Measurements from ENCODE around the gene CYSTM1. TPM values are rescaled to one million over a fixed set of nuclear protein-coding genes. Genes with fewer than 3 reads are reported as not detected.

The CYSTM1 gene
- total RNA-seq, 4 donors from 2014 or later, result 304 to 593 (median 336) TPM

- intact Hi-C loops (cut with DNase I; ENCODE audit: low total_unique reads) (loop anchor here (1.0 to 10.0 kb wide), 5 partner anchors 53 to 311 kb away; partner anchors contain the start of genes CYSTM1, HBEGF and SRA1), in situ Hi-C loops (cut with MboI; ENCODE audit: low sequenced_read_pairs in 4 of 4) (loop anchor here (5.0 to 25.0 kb wide), 3 partner anchors 104 to 319 kb away; partner anchors contain the start of genes APBB3 (in 1 of the 4), HBEGF (in 1 of the 4), SLC35A4 (in 1 of the 4) and SRA1 (in 1 of the 4))
- H3K27me3 ChIP-seq, result no peaks in the 10 kb centered on the region
- peak overlapping the region; percentile 87 to 93 (median 92) for H3K27ac ChIP-seq
- peak in 1 of 2 donors; percentile 2 for ATAC-seq
- peaks cover 0 to under 1% of the 10 kb centered on the region in 2 donors for H3K36me3 ChIP-seq
- DNase-seq, result peak in 1 of 2 donors; percentile 64
- peaks cover 85 to 89% of the 10 kb centered on the region in 2 donors for H3K4me1 ChIP-seq
- no peaks in the 10 kb centered on the region for H3K9me3 ChIP-seq
- TF ChIP-seq CTCF (IDR thresholded peaks at IDR 0.05 in 4 of 5, conservative IDR thresholded peaks at IDR 0.05 in 1 of 5) (no peak), POLR2A (IDR thresholded peaks at IDR 0.05) (no peak)
- no peak overlapping the region for H3K4me3 ChIP-seq
These were observed 68.8 kb downstream of the CYSTM1 start for GRCh38 chr5:140243706-140244250.

- in situ Hi-C loops (cut with MboI; ENCODE audit: low sequenced_read_pairs in 4 of 4), result loop anchor here (5.0 to 25.0 kb wide), 3 partner anchors 103 to 318 kb away; partner anchors contain the start of genes APBB3 (in 1 of the 4), HBEGF (in 1 of the 4), SLC35A4 (in 1 of the 4) and SRA1 (in 1 of the 4)
- peaks cover 77 to 86% of the 10 kb centered on the region in 2 donors for H3K4me1 ChIP-seq
- H3K27ac ChIP-seq, result peak overlapping the region; percentile 87 to 93 (median 92)
These were observed 69.6 kb downstream of the CYSTM1 start for GRCh38 chr5:140244525-140245025.

DNA sequence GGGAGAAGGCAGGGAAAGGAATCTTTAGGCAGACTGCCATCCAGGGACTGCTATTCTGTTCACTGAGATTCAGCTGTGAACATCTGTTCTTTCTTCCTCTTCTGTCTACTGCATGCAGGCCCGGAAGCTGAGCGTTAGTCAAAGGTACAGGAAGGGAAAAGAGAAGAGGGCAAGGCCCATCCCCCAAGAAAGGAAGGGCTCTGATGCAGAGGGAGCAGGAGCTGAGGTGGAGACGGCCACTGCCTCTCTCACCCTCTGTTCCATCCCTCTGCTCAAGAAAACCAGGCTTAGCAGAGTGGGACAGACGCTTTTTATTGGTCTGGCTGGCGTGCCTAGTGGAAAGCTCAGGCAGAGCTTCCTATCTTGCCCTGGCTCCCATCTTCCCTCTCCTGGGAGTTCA is 70.4 kb downstream of the CYSTM1 start:
- peaks cover 0 to 5% of the 10 kb centered on the region in 2 donors for H3K36me3 ChIP-seq
- no peaks in the 10 kb centered on the region for H3K9me3 ChIP-seq
- in situ Hi-C loops (cut with MboI; ENCODE audit: low sequenced_read_pairs in 4 of 4) (loop anchor here in 1 of 4 donors (5.0 to 25.0 kb wide), 2 partner anchors 107 to 317 kb away; partner anchors contain the start of genes APBB3, SLC35A4 and SRA1), intact Hi-C loops (cut with DNase I; ENCODE audit: low total_unique reads) (loop anchor here (2.0 to 10.0 kb wide), 2 partner anchors 51 to 309 kb away; partner anchors contain the start of gene SRA1)
- ATAC-seq, result no peak
- H3K4me3 ChIP-seq, result no peak overlapping the region
- no peaks in the 10 kb centered on the region for H3K27me3 ChIP-seq
- TF ChIP-seq CTCF (IDR thresholded peaks at IDR 0.05 in 4 of 5, conservative IDR thresholded peaks at IDR 0.05 in 1 of 5) (no peak), POLR2A (IDR thresholded peaks at IDR 0.05) (no peak)
- peak overlapping the region; percentile 87 to 93 (median 92) for H3K27ac ChIP-seq
- no peak for DNase-seq
- H3K4me1 ChIP-seq, result peaks cover 75 to 85% of the 10 kb centered on the region in 2 donors

More at GRCh38 chr5:140244525-140245025, 69.6 kb downstream of the CYSTM1 start:
- DNase-seq, result peak; percentile 76 to 91
- peaks cover 0 to 5% of the 10 kb centered on the region in 2 donors for H3K36me3 ChIP-seq
- TF ChIP-seq POLR2A (IDR thresholded peaks at IDR 0.05), result no peak
- peak; percentile 93 to 97 (median 95) for TF ChIP-seq CTCF (IDR thresholded peaks at IDR 0.05 in 4 of 5, conservative IDR thresholded peaks at IDR 0.05 in 1 of 5)
- no peaks in the 10 kb centered on the region for H3K9me3 ChIP-seq
- H3K4me3 ChIP-seq, result no peak overlapping the region
- peak; percentile 27 to 44 for ATAC-seq
- intact Hi-C loops (cut with DNase I; ENCODE audit: low total_unique reads), result loop anchor here (1.0 to 10.0 kb wide), 5 partner anchors 52 to 310 kb away; partner anchors contain the start of genes CYSTM1, HBEGF and SRA1
- H3K27me3 ChIP-seq, result no peaks in the 10 kb centered on the region

DNA sequence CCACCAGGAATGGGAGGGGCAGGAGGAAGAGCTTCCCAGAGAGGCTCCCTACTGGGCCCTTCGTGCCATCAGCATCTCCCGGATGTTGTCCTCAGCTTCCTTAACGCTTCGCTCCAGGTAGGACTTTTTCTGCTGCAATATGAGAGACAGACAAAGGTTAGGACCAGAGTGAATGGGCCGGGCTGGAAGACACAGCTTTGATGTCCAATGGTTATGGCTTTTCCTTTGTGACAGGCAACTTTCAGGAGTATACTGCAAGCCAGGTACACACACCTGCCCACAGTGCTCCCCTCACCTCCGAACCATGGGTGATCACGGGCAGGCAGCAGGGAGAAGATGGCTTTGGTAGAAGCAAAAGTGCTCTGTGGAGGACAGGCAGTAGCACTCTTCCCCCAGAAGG is 70.9 kb downstream of the CYSTM1 start:
- in situ Hi-C loops (cut with MboI; ENCODE audit: low sequenced_read_pairs in 4 of 4) (loop anchor here in 1 of 4 donors (5.0 to 25.0 kb wide), 2 partner anchors 106 to 316 kb away; partner anchors contain the start of genes APBB3, SLC35A4 and SRA1), intact Hi-C loops (cut with DNase I; ENCODE audit: low total_unique reads) (loop anchor here (1.0 to 10.0 kb wide), 3 partner anchors 15 to 309 kb away; partner anchors contain the start of gene SRA1)
- Histone ChIP-seq H3K4me1 (peaks cover 70 to 85% of the 10 kb centered on the region in 2 donors), H3K9me3 (no peaks in the 10 kb centered on the region), H3K27ac (peak overlapping the region; percentile 87 to 93 (median 92)), H3K4me3 (no peak overlapping the region), H3K36me3 (peaks cover 0 to 5% of the 10 kb centered on the region in 2 donors), H3K27me3 (no peaks in the 10 kb centered on the region)
- TF ChIP-seq CTCF (IDR thresholded peaks at IDR 0.05 in 4 of 5, conservative IDR thresholded peaks at IDR 0.05 in 1 of 5) (no peak), POLR2A (IDR thresholded peaks at IDR 0.05) (no peak)
- no peak for ATAC-seq
- DNase-seq, result no peak
